Measurements from ENCODE around the gene ZNF142.
A peak's percentile ranks its signal among the peaks of the same experiment; 100 is the strongest.

The ZNF142 gene

DNA sequence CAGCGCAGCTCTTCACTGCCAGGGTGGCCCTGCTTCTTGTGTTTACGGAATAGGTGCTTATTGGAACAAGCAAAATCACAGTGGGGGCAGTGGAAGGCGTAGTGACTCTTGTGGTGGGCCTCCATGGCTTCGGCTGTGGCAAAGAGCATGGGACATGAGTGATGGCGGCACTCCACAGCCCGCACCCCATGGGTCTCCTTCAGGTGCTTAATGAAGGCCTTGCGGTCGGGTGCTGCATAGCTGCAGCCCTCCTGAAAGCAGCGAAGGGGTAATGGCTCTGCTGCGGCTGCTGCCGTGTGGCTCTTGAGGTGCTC is 10.7 kb downstream of the ZNF142 start:
- no peak for DNase-seq

GRCh38 chr2:218648088-218648786 is 11.2 kb downstream of the ZNF142 start:
- peak; percentile 46 for DNase-seq

DNA sequence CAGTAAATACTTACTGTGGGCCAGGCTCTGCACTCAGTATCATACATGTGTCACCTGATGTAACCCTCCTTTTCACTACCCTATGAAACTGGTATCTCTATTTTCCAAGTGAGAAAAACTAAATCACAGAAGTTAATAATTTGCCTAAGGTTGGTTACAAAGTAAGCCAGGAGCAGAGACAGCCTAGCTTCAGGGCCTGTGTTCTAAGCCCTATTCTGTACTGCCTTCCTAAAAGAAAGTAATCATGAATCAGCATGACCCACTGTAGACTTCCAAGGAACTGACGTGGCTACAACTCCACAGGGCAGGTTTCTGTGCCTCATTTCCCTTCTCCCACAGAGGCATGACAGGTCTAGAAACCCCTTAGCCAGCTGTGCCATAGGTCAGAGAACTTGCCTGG is 14.3 kb downstream of the ZNF142 start:
- DNase-seq = no peak

GRCh38 chr2:218644721-218645120 is 14.7 kb downstream of the ZNF142 start:
- no peak for DNase-seq

GRCh38 chr2:218643751-218644310 is 15.6 kb downstream of the ZNF142 start:
- DNase-seq = no peak

DNA sequence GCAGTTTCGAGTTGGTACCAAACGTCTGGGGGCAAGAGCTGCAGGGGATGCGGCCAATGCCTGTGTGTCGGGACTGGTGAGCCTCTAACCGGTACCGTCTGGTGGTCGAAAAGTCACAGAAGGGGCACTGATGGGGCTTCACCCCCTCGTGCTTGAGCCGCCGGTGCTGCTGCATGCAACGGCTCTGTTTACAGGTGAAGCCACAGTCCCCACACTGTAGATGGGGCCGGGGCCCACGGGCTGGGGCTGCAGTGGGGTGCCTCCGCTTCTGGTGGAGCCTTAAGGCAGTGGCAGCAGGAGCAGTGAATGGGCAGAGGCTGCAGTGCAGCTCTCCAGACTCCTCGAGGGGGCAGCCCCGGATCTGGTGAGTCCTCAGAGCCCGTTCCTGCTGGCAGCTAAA is 16.6 kb downstream of the ZNF142 start:
- DNase-seq = no peak

DNA sequence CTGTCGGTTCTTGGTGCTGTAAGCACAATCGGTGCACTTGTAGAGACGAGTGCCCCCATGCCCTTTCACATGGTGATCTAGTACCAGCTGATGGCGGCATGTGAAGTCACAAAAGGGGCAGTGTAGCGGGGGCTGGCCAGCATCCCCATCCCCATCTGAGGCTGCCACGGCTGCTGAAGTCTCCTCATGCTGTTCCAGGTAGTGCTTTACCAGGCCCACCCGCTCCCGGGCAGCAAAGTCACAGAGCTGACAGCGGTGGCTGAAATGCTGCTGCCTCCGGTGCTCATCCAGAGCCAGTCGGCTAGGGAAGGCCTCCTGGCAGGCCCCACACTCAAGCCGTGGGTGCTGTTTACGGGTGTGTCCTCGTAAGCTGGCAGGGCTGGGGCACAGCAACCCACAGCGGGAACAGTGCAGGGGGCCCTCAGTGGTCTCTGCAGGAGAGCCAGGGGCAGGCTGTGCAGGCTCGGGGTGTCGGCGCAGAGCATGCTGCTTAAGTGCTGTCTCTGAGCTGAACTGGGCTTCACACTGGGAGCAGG is 17.2 kb downstream of the ZNF142 start:
- no peak for DNase-seq

DNA sequence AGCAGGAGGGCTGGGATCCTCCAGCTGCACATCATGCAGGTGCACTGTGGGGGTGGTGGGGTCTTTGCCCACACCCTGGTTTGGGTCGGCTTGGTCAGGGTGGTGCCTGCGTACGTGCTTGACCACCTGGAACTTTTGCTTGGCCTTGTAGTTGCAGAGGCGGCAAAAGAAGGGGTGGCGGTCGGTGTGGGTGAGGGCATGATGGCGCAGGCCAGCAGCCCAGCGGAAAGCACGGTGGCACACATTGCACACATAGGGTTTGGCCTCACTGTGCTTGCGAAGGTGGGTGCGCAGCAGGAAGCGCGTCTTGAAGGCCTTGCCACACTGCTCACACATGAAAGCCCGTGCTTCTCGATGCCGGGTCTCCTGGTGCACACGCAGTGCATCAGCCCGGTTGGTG is 21.1 kb downstream of the ZNF142 start:
- DNase-seq = no peak

GRCh38 chr2:218635719-218636118 is 23.7 kb downstream of the ZNF142 start:
- DNase-seq = no peak

GRCh38 chr2:218631837-218632236 is 27.6 kb downstream of the ZNF142 start:
- no peak for DNase-seq

DNA sequence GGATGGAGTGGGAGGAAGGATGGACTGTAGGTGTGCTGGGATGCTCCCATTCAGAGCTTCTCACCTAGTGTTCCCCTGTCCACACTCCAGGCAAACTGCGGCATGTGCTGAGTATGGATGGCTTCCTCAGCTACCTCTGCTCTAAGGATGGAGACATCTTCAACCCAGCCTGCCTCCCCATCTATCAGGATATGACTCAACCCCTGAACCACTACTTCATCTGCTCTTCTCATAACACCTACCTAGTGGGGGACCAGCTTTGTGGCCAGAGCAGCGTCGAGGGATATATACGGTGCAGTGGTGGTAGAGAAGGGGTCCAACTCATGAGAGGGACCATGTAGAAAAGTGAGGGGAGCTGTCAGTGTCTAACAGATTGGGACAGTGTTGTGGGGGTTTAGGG is 31.5 kb downstream of the ZNF142 start:
- DNase-seq = no peak

- DNase-seq = no peak
Observed at GRCh38 chr2:218626369-218626768, 33.1 kb downstream of the ZNF142 start.

- DNase-seq = no peak
Observed at GRCh38 chr2:218623366-218623705, 36.1 kb downstream of the ZNF142 start.

GRCh38 chr2:218622606-218623365 is 36.6 kb downstream of the ZNF142 start:
- DNase-seq = no peak

DNA sequence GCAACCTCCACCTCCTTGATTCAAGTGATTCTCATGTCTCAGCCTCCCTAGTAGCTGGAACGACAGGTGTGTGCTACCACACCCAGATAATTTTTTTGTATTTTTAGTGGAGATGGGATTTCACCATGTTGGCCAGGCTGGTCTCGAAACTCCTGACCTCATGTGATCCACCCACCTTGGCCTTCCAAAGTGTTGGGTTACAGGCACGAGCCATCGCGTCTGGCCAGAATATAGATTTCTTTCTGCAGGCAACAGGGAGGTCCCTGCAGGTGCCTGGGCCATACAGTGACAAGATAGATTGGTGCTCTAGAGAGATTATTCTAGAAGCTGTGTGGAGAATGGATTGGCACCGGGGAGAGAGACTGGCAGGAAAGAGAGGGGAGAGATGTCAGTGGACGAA is 38.4 kb downstream of the ZNF142 start:
- no peak for DNase-seq

DNA sequence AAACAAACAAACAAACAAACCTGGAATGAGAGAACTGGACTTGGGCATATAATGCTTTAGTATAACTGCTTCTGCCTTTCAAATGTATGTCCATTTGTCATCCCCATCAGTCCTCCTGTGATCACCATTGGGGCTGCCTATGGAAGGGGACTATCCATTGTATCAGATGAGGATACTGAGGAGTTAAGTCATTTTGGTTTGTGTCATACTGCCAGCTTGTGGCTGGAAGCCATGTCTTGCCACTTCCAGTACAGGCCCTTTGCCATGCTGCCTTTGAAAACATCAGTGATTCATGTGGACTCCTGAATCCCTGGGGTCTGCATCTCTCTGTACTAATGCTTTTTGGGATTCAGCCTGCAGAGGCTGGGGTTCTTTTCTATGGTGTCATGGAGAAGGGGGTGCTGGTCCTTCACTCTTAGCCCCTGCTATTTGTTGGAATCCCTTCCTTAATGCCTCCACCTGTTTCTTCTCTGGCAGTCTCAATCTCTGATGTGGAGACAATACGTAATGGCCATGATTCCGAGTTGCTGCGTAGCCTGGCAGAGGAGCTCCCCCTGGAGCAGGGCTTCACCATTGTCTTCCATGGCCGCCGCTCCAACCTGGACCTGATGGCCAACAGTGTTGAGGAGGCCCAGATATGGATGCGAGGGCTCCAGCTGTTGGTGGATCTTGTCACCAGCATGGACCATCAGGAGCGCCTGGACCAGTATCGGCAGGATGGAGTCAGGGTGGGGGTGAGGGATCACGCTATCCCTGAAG is 41.1 kb downstream of the ZNF142 start:
- no peak for DNase-seq

DNA sequence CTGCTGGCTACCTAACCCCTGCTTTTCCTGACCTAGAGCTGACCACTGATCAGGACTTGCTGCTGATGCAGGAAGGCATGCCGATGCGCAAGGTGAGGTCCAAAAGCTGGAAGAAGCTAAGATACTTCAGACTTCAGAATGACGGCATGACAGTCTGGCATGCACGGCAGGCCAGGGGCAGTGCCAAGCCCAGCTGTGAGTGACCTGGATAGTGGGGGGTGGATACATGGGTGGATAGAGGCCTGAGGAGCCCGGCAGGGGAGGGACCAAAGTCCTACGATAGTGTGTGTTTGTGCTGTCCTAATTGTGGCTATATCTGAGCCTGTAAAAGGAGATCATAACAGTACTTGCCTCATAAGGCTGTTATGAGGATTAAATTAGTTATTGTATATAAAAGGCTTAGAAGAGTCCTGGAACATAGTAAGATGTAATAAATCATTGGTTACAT is 43.5 kb downstream of the ZNF142 start:
- no peak for DNase-seq

DNA sequence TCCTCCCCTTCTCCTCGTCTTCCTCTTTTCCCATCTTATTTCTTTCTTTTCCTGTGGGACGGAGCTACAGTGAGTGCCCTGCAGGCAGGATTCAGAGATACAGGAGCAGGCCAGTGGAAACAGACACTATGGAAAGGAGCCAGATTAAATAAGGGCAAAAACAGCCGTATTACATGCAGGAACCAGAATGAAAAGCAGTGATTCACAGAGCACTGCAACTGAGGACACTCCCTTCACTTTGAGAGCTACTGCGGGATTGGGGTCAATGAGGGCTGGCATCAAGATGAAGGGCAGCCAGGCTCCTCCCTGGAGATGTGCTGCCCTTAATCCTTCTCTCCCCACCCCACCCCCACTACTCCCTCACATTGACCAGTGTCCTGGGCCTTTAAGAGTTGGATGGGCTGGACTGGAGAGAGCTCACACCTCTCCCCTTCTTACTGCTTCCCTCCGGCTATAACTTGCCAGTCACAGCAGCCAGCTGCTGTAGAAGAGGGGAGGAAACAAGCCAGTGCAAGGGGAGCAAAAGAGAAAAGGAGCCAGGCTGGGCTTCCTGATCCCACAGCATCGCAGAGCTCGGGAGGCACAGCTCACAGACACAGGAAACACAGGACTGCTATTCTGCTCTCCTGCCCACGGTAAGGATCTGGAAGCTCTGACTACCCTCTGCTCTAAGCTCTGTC is 51.8 kb downstream of the ZNF142 start, which contains the start of gene PLCD4:
Gene PLCD4, plus strand, starts transcription at position 464 of the 680 bp plus-strand sequence. CDS start 7,841 bp downstream, outside the sequence.
- no peak for DNase-seq

DNA sequence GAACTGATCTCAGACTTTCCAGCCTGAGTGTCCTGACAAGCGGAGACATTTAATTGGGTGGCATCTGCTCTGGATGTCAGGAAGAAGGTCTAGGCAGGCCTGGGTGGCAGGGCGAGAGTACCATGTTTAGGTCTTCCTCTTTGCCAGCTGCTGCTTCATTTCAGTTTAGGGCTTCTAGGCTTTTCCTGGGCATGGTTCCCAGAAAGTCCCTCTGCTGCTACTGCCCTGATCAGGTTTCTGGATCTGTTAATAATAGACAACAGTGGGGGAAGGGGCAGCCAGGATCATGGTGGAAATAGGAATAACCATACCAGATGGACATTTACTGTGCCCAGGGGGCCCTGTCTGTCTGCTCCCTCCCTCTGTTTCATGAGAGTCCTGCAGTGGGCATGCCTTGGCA is 54.0 kb downstream of the ZNF142 start:
- peak; percentile 12 for DNase-seq
